AG10803 (cell line): ENCODE measurements around the gene PHF20.
"Not testable (repeated sequence)": the region's sequence is repeated elsewhere in the genome, so short reads cannot be mapped to it uniquely, and the experiment has no call there.

Experiments
- DNase-seq: peaks from one replicate; pipeline ENCODE4 v3.0.0; 2010; ENCODE audit warnings: low read depth
- H3K4me3 ChIP-seq: 2 replicates; pipeline ENCODE4 v1.5.1; 2011; ENCODE audit warnings: mild to moderate bottlenecking, low read length, control low read depth
- CTCF ChIP-seq: conservative IDR thresholded peaks from 2 replicates; pipeline ENCODE4 v1.5.1; 2011; ENCODE audit warnings: mild to moderate bottlenecking, low read length, control low read depth, inconsistent platforms

PHF20 gene

GRCh38 chr20:35774391-35774790, 2.6 kb downstream of the PHF20 start:
- no peak overlapping the region for H3K4me3 ChIP-seq
- DNase-seq: no peak
- TF ChIP-seq CTCF: no peak

- H3K4me3 ChIP-seq: no peak overlapping the region
- DNase-seq: peak; percentile 33
- no peak for TF ChIP-seq CTCF
Observed at GRCh38 chr20:35776513-35777101, 4.8 kb downstream of the PHF20 start.

GRCh38 chr20:35783811-35784210, 12.0 kb downstream of the PHF20 start:
- not testable (repeated sequence) for DNase-seq, H3K4me3 ChIP-seq

- not testable (repeated sequence) for H3K4me3 ChIP-seq, DNase-seq
Observed at GRCh38 chr20:35785541-35785940, 13.7 kb downstream of the PHF20 start.

- no peak for TF ChIP-seq CTCF
- DNase-seq: no peak
- no peak overlapping the region for H3K4me3 ChIP-seq
Observed at GRCh38 chr20:35788796-35789195, 17.0 kb downstream of the PHF20 start.

- H3K4me3 ChIP-seq: no peak overlapping the region
- no peak for TF ChIP-seq CTCF
- no peak for DNase-seq
Observed at GRCh38 chr20:35791097-35791496, 19.3 kb downstream of the PHF20 start.

- H3K4me3 ChIP-seq: no peak overlapping the region
- no peak for TF ChIP-seq CTCF
- DNase-seq: peak; percentile 96
Observed at GRCh38 chr20:35791821-35792220, 20.0 kb downstream of the PHF20 start.

GRCh38 chr20:35792740-35793139, 20.9 kb downstream of the PHF20 start:
- DNase-seq: no peak
- no peak overlapping the region for H3K4me3 ChIP-seq
- no peak for TF ChIP-seq CTCF
